ENCODE data around the gene PDK2.

DNA sequence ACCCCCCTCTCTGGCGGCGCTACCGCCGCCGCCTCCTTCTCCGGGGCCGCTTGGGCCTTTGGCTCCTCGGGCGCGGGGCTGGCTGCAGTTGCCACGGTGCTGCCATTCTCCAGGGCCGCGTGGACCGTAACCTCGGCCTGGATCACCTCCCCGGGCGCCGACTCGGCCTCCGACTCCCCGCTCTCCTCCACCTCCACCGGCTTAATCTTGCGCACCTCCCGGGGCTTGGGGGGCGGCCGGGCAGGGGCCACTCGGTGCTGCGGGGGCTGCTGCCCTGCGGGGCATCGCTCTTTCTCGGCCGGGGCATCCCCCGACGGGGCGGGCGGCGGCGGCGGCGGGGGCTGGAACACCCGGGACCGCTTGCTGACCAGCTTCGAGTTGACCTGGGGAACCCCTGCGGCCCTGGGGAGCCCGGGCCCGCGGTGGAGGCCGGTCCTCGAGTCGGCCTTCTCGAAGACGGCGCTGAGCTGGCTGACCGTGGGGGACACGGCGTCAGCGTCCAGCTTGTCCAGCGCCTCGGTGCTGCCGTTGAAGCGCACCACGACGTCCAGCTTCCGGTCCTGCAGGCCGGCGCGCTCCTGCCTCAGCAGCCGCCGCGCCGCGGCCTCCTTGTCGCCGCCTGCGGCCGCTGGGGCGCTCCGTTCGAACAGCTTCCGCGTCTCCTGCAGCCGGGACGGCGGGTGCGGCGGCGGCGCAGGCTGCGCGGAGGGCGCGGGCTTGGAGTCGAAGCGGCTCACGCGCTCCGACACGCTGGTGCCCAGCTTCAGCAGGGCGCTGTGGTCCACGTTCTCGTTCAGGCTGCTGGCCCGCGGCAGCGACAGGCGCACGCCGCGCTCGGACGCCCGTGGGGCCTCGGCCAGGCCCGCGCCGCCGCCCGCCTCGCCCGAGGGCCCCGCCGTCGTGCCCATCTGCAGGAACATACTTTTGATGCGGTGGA is 54.5 kb downstream of the PDK2 start:
- TF ChIP-seq CTCF (conservative IDR thresholded peaks at IDR 0.05 in 1 of 2, IDR thresholded peaks at IDR 0.05 in 1 of 2; ENCODE audit: low read depth in 1 of 2, low read length in 2 of 2) (no peak), EZH2 (IDR thresholded peaks at IDR 0.05; ENCODE audit: low read length, missing control alignments) (no peak)

Measured in fibroblast of lung (primary cell).